Vagina (tissue), 2 donors: Measurements from ENCODE around the gene MBD3L2.

Experiments used
- POLR2A ChIP-seq, 2 donors: fragments of 450-650 bp; IDR thresholded peaks; one replicate each; pipeline ENCODE4 v1.6.1; 2017; ENCODE audit warnings: antibody characterized with exemption in 2 of 2, mild to moderate bottlenecking in 2 of 2, moderate library complexity in 2 of 2
- TF ChIP-seq, protein P1 (sequence below), 3 experiments: fragments of 450-650 bp in 2 of 3; fragments of 200-600 bp in 1 of 3; sonication (generic) in 1 of 3; IDR thresholded peaks; one replicate each; pipeline ENCODE4 v1.5.1; 2017 to 2019; ENCODE audit warnings: antibody characterized with exemption in 3 of 3, mild to moderate bottlenecking in 2 of 3, moderate library complexity in 2 of 3

DNA sequence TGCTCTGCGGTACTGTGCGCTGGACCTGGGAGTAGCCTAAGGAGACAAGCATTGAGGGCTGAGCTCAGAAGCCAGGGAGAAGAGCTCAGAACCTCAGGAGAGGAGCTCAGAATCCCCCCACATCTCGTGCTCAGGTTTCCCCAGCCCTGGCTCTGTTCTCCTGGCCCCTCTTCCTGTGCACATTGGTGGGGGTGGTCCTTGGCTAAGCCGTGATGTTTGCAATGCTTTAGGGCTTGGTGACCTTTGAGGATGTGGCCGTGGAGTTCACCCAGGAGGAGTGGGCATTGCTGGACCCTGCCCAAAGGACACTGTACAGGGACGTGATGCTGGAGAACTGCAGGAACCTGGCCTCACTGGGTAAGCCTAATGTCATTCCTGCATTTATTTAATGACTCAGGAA lies 27.0 kb downstream of the MBD3L2 start:
- TF ChIP-seq POLR2A (IDR thresholded peaks at IDR 0.05): no peak
- TF ChIP-seq, protein P1, sequence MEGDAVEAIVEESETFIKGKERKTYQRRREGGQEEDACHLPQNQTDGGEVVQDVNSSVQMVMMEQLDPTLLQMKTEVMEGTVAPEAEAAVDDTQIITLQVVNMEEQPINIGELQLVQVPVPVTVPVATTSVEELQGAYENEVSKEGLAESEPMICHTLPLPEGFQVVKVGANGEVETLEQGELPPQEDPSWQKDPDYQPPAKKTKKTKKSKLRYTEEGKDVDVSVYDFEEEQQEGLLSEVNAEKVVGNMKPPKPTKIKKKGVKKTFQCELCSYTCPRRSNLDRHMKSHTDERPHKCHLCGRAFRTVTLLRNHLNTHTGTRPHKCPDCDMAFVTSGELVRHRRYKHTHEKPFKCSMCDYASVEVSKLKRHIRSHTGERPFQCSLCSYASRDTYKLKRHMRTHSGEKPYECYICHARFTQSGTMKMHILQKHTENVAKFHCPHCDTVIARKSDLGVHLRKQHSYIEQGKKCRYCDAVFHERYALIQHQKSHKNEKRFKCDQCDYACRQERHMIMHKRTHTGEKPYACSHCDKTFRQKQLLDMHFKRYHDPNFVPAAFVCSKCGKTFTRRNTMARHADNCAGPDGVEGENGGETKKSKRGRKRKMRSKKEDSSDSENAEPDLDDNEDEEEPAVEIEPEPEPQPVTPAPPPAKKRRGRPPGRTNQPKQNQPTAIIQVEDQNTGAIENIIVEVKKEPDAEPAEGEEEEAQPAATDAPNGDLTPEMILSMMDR (IDR thresholded peaks at IDR 0.05): no peak
